GM12891 (cell line): ENCODE measurements around the gene AGPAT4.

Source experiments
- DNase-seq: peaks from one replicate; pipeline ENCODE4 v3.0.0; 2011; ENCODE audit warnings: low spot score; ENCODE audit not compliant: insufficient read length
- FAIRE-seq: peaks from 2 replicates; lab custom pipeline; 2011; peaks lifted over from hg19 to GRCh38; lab: Jason Lieb, UNC
- PAX5 ChIP-seq: IDR thresholded peaks from 2 replicates; pipeline ENCODE4 v1.6.1; 2011; ENCODE audit warnings: low read length, moderate library complexity, mild to moderate bottlenecking; ENCODE audit not compliant: insufficient read depth, severe bottlenecking
- POLR2A ChIP-seq: IDR thresholded peaks from 2 replicates; pipeline ENCODE4 v1.6.1; 2011; ENCODE audit warnings: low read depth, low read length, control low read depth
- POLR2AphosphoS5 ChIP-seq: IDR thresholded peaks from 2 replicates; pipeline ENCODE4 v1.6.1; 2011; ENCODE audit warnings: low read depth, low read length, control low read depth
- POU2F2 ChIP-seq: IDR thresholded peaks from 2 replicates; pipeline ENCODE4 v1.6.1; 2011; ENCODE audit warnings: low read depth, mild to moderate bottlenecking, control low read depth, low read length, moderate library complexity
- SPI1 ChIP-seq: IDR thresholded peaks from 2 replicates; pipeline ENCODE4 v1.6.1; 2011; ENCODE audit warnings: low read depth, low read length, control low read depth
- TAF1 ChIP-seq: IDR thresholded peaks from 2 replicates; pipeline ENCODE4 v1.6.1; 2011; ENCODE audit warnings: low read depth, low read length, control low read depth

The AGPAT4 gene

DNA sequence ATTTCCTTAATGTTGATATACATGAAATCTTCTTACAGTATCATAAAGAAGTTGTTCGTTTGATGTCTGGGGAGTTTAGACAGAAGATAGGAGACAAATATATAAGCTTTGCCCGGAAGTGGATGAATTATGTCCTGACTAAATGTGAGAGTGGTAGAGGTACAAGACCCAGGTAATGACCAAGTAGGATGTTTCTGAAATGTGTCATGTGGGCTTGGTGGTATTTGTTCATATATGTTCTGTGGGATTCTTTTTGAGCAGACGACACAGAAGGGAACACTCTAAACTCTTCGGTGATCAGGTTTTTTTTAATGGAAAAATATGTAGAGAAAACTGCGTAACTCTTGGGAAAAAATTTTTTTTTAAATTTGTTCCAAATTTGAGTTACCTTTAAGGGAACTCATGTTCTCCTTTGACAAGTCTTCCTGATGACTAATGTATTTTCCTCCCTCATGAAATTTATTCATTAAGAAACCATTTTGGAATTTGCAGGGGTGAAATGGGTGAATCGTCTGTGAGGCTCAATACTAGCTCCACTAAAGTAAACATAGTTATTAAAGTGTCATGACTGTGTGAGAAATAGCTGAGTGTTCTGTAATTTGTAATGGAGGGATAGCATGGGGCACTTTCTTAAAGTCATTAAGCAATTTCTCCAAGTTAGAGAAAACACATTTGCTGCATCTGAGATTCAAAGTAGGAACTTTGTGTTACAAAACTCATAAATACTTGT lies 181.7 kb downstream of the AGPAT4 start:
- FAIRE-seq (no peak), DNase-seq (no peak)
- TF ChIP-seq SPI1: no peak
- no peak for TF ChIP-seq TAF1
- TF ChIP-seq PAX5: no peak
- no peak for TF ChIP-seq POU2F2
- no peak for TF ChIP-seq POLR2A
- TF ChIP-seq POLR2AphosphoS5: no peak

DNA sequence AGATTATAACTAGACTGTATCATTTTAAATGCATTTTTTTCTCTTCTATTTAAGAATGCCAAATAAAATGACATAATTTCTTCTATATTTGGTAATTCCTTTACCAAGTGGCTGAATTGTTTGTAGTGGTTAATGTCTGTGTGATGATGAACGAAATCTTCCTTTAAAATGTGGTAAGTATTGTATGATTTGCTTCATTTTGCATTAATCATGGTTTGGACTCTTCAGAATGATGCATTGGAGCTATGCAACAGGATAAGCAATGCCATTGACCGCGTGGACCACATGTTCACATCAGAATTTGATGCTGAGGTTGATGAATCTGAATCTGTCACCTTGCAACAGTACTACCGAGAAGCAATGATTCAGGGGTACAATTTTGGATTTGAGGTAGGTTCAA lies 182.7 kb downstream of the AGPAT4 start:
- FAIRE-seq (no peak), DNase-seq (no peak)
- TF ChIP-seq PAX5: no peak
- no peak for TF ChIP-seq POLR2A

DNA sequence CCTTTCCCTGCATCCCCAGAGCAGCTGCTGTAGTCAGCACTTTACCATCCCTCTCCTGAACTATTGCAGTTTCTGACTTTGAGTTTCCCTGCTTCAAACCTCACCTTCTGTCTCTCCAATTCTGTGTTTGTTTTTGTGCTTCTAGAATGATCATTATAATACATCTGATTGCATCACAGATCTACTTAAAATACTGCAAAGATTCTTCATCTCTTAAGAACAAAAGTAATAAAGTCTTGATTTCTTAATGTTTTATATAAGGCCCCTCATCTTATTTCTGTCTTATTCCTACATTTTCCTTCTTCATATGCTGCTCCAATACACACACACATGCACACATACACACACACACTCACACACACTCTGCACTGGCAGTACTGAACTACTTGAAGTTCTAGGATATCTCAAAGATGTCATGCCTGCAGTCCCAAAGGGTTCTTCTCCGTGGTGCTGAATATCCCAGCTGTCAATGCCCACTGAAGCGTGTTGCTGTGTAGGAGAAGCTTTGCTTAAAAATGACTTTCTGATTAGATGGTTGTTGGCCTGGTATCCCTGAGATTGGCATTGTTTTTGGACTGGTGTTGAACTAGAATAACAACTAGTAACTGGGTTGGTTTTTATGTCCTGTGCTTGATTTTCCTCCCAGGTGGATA lies 185.1 kb downstream of the AGPAT4 start:
- DNase-seq (no peak), FAIRE-seq (no peak)
- TF ChIP-seq POLR2A: no peak
- TF ChIP-seq PAX5: no peak
- TF ChIP-seq SPI1: no peak
- TF ChIP-seq POLR2AphosphoS5: no peak
- no peak for TF ChIP-seq POU2F2
- no peak for TF ChIP-seq TAF1

DNA sequence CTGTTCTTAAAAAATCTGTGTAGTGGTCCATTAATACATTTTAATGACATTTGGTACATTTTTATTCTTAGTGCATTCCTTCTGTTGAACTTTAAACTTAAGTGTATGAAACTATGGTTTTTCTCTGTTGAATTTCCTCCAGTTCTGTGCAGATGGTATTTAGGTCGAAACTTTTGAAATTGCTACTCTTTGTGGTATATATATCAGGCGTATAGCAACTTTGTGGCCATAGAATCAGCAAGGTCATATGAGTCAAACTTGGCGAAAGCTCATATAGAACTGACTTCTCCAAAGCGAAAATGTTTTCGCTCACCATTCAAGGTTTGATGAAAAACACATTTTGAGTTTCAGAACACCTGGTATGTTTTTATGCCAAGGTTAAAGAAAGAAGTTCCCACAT lies 188.6 kb downstream of the AGPAT4 start:
- FAIRE-seq (peak; percentile 55), DNase-seq (no peak)
- TF ChIP-seq POU2F2 (no peak), POLR2AphosphoS5 (no peak), SPI1 (no peak), TAF1 (no peak), POLR2A (no peak), PAX5 (no peak)

DNA sequence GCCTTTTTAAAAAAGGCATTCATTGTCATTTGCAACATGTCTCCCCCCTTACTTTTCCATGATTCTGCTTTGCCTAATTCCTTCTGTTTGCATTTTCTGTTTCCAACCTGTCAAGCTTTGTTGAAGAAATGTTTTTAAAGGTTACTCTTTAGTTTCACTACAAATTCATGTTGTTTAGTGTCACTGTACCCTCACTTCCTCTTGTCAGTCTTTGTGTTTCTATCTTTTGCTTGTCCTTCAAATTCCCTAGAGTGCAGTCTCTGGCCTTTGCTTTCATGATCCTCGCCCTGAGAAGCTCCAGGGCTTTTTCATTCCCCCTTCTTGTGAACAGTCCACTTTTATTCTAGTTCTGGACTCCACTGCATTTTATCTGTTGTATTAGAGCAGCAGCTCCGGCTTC lies 191.6 kb downstream of the AGPAT4 start:
- DNase-seq: no peak
- no peak for FAIRE-seq
- TF ChIP-seq TAF1 (no peak), SPI1 (no peak), PAX5 (no peak), POLR2A (no peak)

DNA sequence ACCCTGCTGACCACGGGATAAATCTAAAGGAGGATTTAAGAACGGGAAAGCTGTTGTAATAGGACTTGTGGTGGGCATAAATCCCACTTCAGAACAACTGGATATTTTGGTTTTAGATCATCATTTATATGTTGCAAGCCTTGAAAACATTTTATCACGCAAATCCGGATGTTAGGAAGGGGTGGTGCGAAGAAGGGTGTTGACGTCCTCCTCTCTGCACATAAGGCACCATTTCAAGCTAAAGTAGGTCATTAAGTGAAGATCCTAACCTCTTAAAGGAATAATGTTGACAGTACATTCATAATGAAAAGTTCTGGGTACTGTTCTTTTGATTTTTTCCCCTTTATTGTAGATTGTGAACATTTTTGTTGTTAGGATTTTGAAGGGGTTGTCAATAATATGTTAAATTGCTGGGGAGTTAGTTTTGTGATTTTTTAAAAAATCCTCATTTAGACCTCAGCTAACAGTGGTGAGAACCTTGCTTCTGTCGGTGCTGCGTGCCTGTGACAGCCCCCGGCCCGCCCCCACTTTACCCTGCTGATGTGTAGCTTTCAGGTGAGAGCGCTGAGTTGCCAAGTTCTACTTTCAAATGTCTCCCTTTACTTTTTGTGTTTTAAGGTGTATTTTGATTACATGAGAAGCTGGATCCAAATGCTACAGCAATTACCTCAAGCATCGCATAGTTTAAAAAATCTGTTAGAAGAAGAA lies 193.4 kb downstream of the AGPAT4 start:
- TF ChIP-seq SPI1 (no peak), PAX5 (no peak), POU2F2 (no peak), POLR2A (no peak)
- DNase-seq (no peak), FAIRE-seq (no peak)
